Thymus (tissue), 11 donors: ENCODE data around the gene OR10P1. TPM values are rescaled to one million over a fixed set of nuclear protein-coding genes. Genes with fewer than 3 reads are reported as not detected.

Source experiments
- DNase-seq, 9 donors: peaks; one replicate each; pipeline ENCODE4 v3.0.0-alpha.2; 2013; ENCODE audit warnings: low spot score in 9 of 9, low read depth in 6 of 9, missing footprints in 1 of 9
- H3K27ac ChIP-seq, 2 donors: one replicate each; pipeline ENCODE4 v1.5.1; 2013; ENCODE audit warnings: control low read depth in 1 of 2, low read depth in 1 of 2, low read length in 1 of 2, mild to moderate bottlenecking in 1 of 2, moderate library complexity in 1 of 2
- H3K27me3 ChIP-seq, 2 donors: one replicate each; pipeline ENCODE4 v1.5.1; 2013; ENCODE audit warnings: low read length in 1 of 2; ENCODE audit not compliant: control insufficient read depth in 2 of 2, insufficient read depth in 1 of 2
- H3K36me3 ChIP-seq, 2 donors: one replicate each; pipeline ENCODE4 v1.5.1; 2013; ENCODE audit warnings: low read length in 1 of 2, mild to moderate bottlenecking in 1 of 2, moderate library complexity in 1 of 2; ENCODE audit not compliant: control insufficient read depth in 2 of 2, insufficient read depth in 2 of 2
- H3K4me1 ChIP-seq, 2 donors: one replicate each; pipeline ENCODE4 v1.5.1; 2013; ENCODE audit warnings: low read length in 2 of 2; ENCODE audit not compliant: control insufficient read depth in 2 of 2, insufficient read depth in 2 of 2
- H3K4me3 ChIP-seq, 2 donors: one replicate each; pipeline ENCODE4 v1.5.1; 2013; ENCODE audit warnings: low read length in 2 of 2, control low read depth in 1 of 2, mild to moderate bottlenecking in 1 of 2
- H3K9me3 ChIP-seq, 2 donors: one replicate each; pipeline ENCODE4 v1.5.1; 2013; ENCODE audit warnings: low read length in 1 of 2, mild to moderate bottlenecking in 1 of 2; ENCODE audit not compliant: control insufficient read depth in 2 of 2, insufficient read depth in 1 of 2
- WGBS: extraction: QIAGEN DNeasy Blood & Tissue Kit; methylation state at CpG from one replicate; pipeline ENCODE4 v1.1.7; 2013; 5-methylcytosine and 5-hydroxymethylcytosine counted together
- polyA plus RNA-seq: library from polyadenylated mRNA; stranded (reverse); fragments of 200-250 nt; gene quantifications from one replicate; pipeline ENCODE4 v1.2.3, GENCODE V29; 2013
- total RNA-seq: library from RNA; stranded (reverse); fragments of 120-200 nt; gene quantifications from one replicate; pipeline ENCODE4 v1.2.4, GENCODE V29; 2013
- donor health status: healthy.

The OR10P1 gene
- total and polyA plus RNA-seq, 2 donors: 0.05 TPM; not detected in 1

DNA sequence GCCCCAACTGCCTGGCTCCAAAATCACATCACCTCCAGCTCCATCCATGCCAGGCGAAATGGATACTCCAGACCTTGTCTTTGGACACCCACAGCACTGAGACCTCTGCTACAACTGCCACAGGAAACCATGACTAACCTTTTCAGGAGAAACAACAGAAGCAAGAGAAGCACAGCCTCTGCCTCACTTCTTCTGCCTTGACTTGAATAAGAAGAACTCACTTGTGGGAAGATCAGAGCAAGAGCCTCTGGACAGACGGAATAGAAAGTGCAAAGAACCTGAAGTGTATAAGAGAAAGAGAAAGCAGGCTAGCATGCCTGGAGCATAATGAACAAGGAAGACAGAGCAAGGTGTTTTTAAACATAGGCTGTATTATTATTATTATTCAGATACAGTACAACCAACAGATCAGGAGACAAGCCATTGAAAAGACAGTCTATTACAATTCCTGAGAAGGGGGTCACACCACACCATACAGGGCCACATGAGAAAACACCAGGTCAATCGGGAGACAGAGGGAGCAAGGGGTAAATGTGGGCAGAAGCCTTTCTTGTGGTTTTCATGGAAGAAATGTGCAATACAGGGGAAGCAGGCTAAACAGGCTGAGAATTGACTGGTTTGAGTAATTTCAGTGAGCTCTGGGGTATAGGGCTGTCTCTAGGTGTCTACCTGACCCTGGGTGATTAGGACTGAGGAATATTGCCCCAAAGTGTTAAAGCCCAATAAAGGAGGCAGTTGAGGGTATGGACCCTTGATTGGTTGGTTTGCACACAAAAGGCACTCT lies 7.4 kb upstream of the OR10P1 start:
- no peaks in the 10 kb centered on the region for H3K36me3 ChIP-seq
- H3K4me1 ChIP-seq: no peaks in the 10 kb centered on the region
- DNase-seq: no peak
- no peak overlapping the region for H3K4me3 ChIP-seq
- no peaks in the 10 kb centered on the region for H3K9me3 ChIP-seq
- peaks cover 0 to 2% of the 10 kb centered on the region in 2 donors for H3K27me3 ChIP-seq
- 63% methylated on average over 3 of the region's 3 CpGs for WGBS
- no peak overlapping the region for H3K27ac ChIP-seq

DNA sequence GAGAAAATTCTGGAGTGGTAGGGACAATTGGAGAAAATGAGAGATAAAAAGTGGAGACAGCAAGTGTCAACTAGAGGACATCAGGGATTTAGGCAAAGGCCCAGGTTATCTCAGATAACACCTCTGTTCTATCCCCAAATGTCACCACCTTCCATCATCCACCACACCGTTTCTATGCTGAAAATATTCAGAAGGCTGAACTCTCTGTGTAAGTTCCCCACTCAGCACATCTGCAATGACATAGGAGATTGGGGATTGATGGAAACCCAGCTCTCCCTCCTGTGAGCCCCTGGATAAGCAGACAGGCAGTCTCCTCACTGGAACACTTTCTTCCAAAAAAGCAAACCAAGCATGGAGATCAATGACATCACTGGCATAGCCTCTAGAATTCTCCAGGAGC lies 5.6 kb upstream of the OR10P1 start:
- Histone ChIP-seq H3K4me3 (no peak overlapping the region), H3K9me3 (no peaks in the 10 kb centered on the region), H3K27me3 (peaks cover 0 to 2% of the 10 kb centered on the region in 2 donors), H3K4me1 (no peaks in the 10 kb centered on the region), H3K27ac (no peak overlapping the region), H3K36me3 (no peaks in the 10 kb centered on the region)
- WGBS: 92% methylated on average over 1 of the region's 1 CpG
- DNase-seq: no peak

DNA sequence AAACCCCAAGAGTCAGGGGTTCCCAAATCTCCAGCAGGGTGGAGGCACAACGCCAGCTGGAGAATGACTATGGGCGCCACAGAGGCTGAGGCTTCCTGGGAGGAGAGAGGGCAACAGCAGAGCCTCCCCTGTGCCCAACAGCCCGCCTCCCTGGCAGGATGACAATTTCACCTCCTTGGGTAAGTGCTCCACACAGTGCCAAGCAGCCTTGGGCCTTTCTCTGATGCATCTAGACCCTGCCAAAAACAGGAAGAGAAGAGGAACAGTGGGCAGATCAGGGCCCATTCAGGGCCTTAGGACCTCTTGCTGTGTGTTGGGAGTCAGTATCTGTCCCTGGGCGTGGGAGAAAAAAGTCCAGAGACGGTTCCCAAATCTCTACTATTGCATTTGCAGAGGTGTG lies 5.0 kb upstream of the OR10P1 start:
- peaks cover 0 to 2% of the 10 kb centered on the region in 2 donors for H3K27me3 ChIP-seq
- no peak overlapping the region for H3K27ac ChIP-seq
- H3K36me3 ChIP-seq: no peaks in the 10 kb centered on the region
- no peak for DNase-seq
- no peaks in the 10 kb centered on the region for H3K9me3 ChIP-seq
- 91% methylated on average over 5 of the region's 5 CpGs for WGBS
- no peak overlapping the region for H3K4me3 ChIP-seq
- H3K4me1 ChIP-seq: no peaks in the 10 kb centered on the region

DNA sequence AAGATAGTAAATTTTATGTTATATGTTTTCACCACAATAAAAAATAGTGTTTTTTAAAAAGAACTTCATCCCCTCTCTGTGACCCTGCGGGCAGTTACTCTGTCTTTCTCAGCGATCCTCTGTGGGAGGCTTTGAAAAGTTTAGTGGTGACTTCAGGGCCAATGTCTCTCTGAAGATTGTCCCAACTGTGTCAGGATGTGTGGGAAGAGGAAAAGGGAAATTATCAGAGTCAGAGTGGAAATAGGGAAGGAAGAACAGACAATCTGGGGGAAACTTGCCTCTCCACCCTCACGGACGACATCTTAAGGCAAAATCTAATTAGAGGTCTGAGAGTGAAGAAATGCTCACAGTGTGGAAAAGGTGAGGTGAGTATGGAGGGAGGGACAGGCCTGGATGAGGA lies 3.5 kb upstream of the OR10P1 start:
- Histone ChIP-seq H3K36me3 (no peaks in the 10 kb centered on the region), H3K9me3 (no peaks in the 10 kb centered on the region), H3K4me1 (no peaks in the 10 kb centered on the region), H3K4me3 (no peak overlapping the region), H3K27me3 (peaks cover 0 to 4% of the 10 kb centered on the region in 2 donors), H3K27ac (no peak overlapping the region)
- DNase-seq: no peak
- WGBS: 76% methylated on average over 4 of the region's 4 CpGs

DNA sequence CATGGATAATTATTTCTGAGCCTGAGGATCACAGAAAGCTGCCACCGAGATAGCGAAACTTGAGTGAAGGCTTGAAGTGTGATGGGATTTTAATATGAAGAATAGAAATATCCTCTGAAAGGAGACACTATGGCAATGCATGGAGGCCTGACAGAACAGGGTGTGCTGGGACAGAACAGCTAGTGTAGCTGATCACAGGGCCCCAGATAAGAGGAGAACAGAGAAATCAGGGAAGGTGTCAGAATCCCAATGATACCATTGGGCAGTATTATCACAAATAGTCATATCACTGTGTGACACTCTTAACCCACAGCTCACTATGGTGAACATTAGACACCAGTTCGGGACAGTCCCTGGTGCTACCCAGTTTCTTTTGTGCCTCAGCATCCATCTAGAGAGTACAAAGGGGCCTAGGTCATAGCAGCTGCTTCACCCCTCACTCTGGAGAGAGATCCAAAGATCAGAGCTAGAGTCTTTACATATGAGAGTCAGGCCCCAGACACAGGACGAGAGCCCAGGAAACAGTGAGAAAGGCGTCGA lies 506 bp upstream of the OR10P1 start:
- Histone ChIP-seq H3K36me3 (no peaks in the 10 kb centered on the region), H3K27ac (no peak overlapping the region), H3K4me1 (no peaks in the 10 kb centered on the region), H3K4me3 (no peak overlapping the region), H3K9me3 (no peaks in the 10 kb centered on the region), H3K27me3 (peaks cover 0 to 4% of the 10 kb centered on the region in 2 donors)
- WGBS: 95% methylated on average over 6 of the region's 6 CpGs
- DNase-seq: no peak

DNA sequence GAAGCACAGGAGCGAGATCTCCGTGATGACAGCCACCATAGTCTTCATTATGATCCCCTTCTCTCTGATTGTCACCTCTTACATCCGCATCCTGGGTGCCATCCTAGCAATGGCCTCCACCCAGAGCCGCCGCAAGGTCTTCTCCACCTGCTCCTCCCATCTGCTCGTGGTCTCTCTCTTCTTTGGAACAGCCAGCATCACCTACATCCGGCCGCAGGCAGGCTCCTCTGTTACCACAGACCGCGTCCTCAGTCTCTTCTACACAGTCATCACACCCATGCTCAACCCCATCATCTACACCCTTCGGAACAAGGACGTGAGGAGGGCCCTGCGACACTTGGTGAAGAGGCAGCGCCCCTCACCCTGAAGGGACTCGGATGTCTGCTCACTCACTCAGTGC lies 775 bp downstream of the OR10P1 start:
- H3K4me1 ChIP-seq: peaks cover 0 to 1% of the 10 kb centered on the region in 2 donors
- H3K36me3 ChIP-seq: no peaks in the 10 kb centered on the region
- no peak overlapping the region for H3K4me3 ChIP-seq
- peaks cover 0 to 4% of the 10 kb centered on the region in 2 donors for H3K27me3 ChIP-seq
- H3K27ac ChIP-seq: no peak overlapping the region
- WGBS: 88% methylated on average over 15 of the region's 15 CpGs
- DNase-seq: no peak
- H3K9me3 ChIP-seq: no peaks in the 10 kb centered on the region

DNA sequence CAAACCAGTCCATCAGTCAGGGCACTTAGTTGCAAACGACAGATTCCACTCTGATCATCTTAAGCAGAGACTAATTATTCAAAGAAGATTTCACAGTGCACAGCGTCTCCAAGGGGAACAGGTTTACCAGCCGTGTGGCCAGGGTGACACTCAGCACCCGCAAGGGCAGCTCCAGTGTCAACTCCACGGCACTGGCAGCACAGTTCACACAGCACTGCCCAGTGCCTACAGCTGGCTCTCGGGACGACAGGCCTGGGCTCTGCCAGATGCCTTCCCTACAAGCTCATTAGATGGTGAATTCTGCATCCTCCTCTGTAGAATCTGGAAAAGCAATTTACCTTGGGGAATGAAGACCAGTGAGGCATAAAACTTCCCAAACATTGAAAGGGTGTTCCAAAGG lies 4.9 kb downstream of the OR10P1 start:
- Histone ChIP-seq H3K4me3 (no peak overlapping the region), H3K4me1 (peaks cover 0 to 12% of the 10 kb centered on the region in 2 donors), H3K9me3 (peaks cover 0 to 3% of the 10 kb centered on the region in 2 donors), H3K36me3 (no peaks in the 10 kb centered on the region), H3K27ac (no peak overlapping the region), H3K27me3 (peaks cover 0 to 2% of the 10 kb centered on the region in 2 donors)
- DNase-seq: no peak
- WGBS: 83% methylated on average over 7 of the region's 7 CpGs

DNA sequence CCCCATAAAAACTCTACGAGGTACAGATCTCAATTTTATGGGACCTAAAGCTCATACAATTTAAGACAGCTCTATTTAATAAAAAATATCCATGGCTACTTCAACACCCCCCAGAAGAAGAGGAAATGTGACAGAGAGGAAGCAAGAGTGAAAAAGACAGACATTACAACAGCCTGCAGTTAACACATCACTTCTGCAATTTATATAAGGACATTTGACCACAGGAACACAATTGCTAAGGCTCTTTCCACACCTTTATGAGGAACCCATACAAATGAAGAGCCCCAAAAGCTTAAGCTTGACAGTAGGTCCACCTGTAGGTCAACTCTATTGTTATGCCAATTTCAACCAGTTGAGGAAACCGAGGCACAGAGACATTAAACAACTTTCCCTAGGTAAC lies 5.6 kb downstream of the OR10P1 start:
- DNase-seq: peak in 1 of 9 donors; percentile 8
- Histone ChIP-seq H3K9me3 (peaks cover 0 to 3% of the 10 kb centered on the region in 2 donors), H3K36me3 (no peaks in the 10 kb centered on the region), H3K4me3 (no peak overlapping the region), H3K27ac (peak overlapping the region in 1 of 2 donors; percentile 24), H3K27me3 (no peaks in the 10 kb centered on the region), H3K4me1 (peaks cover 0 to 14% of the 10 kb centered on the region in 2 donors)
- WGBS: 44% methylated on average over 2 of the region's 2 CpGs

DNA sequence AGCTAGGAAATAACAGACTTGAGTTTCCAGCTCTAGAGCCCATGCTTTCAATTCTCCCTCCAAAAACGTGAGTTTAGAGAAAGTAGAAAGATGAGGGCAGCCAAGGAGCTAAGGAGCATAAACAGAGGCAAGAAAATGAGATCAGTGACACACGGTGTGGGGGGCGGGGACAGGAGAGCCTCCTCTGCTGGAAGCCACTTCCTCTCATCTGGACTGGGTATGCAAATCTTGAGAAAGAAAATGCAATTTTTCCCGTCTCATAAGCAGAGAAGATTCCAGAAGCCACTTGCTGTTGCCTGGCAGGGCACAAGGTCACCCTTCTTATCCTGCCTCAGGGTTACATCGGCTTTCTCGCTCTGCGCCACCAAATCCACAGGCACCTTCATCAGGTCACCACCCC lies 6.0 kb downstream of the OR10P1 start:
- Histone ChIP-seq H3K9me3 (peaks cover 0 to 3% of the 10 kb centered on the region in 2 donors), H3K27me3 (no peaks in the 10 kb centered on the region), H3K36me3 (no peaks in the 10 kb centered on the region), H3K4me3 (no peak overlapping the region), H3K27ac (peak overlapping the region in 1 of 2 donors; percentile 24), H3K4me1 (peaks cover 0 to 14% of the 10 kb centered on the region in 2 donors)
- peak in 2 of 9 donors; percentile 5 to 36 for DNase-seq
- WGBS: 74% methylated on average over 7 of the region's 7 CpGs
